ENCODE data around the gene BAHCC1.
"Not testable (repeated sequence)": the region's sequence is repeated elsewhere in the genome, so short reads cannot be mapped to it uniquely, and the experiment has no call there.

BAHCC1 gene

DNA sequence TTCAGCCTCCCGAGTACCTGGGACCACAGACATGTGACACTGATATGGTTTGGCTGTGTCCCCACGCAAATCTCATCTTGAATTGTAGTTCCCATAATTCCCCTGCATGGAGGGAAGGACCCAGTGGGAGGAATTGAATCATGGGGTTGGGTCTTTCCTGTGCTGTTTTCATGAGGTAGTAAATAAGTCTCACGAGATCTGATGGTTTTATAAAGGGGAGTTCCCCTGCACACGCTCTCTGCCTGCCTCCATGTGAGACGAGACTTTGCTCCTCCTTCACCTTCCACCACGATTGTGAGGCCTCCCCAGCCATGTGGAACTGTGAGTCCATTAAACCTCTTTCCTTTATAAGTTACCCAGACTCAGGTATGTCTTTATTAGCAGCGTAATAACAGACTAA is 33.3 kb upstream of the BAHCC1 start:
- Mint-ChIP-seq H3K4me1 (ENCODE audit: low read depth) (peaks cover 13% of the 10 kb centered on the region), H3K27me3 (ENCODE audit: low read depth) (peaks cover 40% of the 10 kb centered on the region)
- not testable (repeated sequence) for DNase-seq (ENCODE audit: low spot score); H3K36me3 Mint-ChIP-seq (ENCODE audit: low read depth); H3K27ac Mint-ChIP-seq; H3K9me3 Mint-ChIP-seq; H3K4me3 Mint-ChIP-seq

DNA sequence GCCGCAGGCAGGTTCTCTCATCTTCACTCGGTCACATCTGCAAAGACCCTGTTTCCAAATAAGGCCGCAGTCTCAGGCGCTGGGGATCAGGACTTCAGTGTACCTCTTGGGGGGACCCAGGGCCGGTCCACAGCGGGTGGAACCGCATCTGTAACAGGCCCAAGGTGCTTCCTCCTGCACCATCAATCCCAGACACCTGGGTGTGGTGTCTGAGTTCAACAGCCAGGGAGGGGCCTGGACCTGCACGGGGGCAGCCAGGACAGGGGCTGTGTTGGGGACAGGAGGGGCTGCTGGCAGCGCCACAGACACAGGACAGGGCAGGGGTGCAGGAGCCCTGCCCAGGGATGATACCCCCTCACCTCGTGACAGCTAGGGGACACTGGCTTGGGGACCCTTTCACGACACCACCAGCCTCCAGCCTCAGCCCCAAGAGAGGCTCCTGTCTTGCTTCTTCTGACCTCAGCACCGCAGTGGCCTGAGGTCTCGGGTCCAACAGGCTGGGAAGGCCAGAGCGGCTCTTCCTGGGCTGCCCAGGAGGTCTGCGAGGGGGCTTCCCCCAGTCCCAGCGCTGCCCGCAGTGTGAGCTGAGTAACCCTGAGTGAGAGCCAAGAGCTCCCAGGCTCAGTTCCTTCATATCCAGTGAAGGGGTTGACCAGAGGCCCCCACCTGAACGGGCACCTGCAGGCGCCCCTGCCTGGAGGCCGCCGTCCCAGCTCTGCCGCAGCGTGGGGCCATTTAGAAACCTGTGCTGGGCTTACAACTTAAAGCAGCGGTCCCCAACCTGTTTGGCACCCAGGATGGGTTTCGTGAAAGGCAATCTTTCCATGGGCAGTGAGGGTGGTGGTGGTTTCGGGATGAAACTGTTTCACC is 30.7 kb upstream of the BAHCC1 start:
- Mint-ChIP-seq H3K36me3 (ENCODE audit: low read depth) (no peaks in the 10 kb centered on the region), H3K9me3 (no peaks in the 10 kb centered on the region), H3K4me3 (no peak overlapping the region), H3K27ac (no peak overlapping the region), H3K4me1 (ENCODE audit: low read depth) (peaks cover 13% of the 10 kb centered on the region), H3K27me3 (ENCODE audit: low read depth) (peaks cover 36% of the 10 kb centered on the region)
- no peak for DNase-seq (ENCODE audit: low spot score)

DNA sequence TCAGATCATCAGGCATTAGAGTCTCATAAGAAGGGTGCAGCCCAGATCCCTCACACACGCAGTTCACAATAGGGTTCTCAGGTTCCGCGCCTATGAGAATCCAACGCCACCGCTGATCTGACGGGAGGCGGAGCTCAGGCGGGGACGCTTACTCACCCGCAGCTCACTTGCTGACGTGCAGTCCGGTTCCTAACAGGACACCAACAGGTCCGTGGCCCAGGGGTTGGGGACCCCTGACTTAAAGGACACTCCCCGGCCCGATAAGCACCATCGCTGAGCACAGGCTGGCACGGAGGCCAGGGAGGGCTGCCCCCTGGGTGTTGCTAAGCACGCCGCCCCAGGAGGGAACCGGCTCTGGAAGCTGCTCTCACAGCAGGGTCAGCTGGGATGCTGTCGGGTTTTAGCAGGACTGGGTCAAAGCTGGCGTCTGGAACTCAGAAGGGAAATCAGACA is 30.1 kb upstream of the BAHCC1 start:
- no peak overlapping the region for H3K27ac Mint-ChIP-seq
- H3K4me3 Mint-ChIP-seq, result peak overlapping the region; percentile 43
- H3K9me3 Mint-ChIP-seq, result no peaks in the 10 kb centered on the region
- H3K27me3 Mint-ChIP-seq (ENCODE audit: low read depth), result peaks cover 36% of the 10 kb centered on the region
- H3K36me3 Mint-ChIP-seq (ENCODE audit: low read depth), result no peaks in the 10 kb centered on the region
- no peak for DNase-seq (ENCODE audit: low spot score)
- H3K4me1 Mint-ChIP-seq (ENCODE audit: low read depth), result peaks cover 13% of the 10 kb centered on the region

DNA sequence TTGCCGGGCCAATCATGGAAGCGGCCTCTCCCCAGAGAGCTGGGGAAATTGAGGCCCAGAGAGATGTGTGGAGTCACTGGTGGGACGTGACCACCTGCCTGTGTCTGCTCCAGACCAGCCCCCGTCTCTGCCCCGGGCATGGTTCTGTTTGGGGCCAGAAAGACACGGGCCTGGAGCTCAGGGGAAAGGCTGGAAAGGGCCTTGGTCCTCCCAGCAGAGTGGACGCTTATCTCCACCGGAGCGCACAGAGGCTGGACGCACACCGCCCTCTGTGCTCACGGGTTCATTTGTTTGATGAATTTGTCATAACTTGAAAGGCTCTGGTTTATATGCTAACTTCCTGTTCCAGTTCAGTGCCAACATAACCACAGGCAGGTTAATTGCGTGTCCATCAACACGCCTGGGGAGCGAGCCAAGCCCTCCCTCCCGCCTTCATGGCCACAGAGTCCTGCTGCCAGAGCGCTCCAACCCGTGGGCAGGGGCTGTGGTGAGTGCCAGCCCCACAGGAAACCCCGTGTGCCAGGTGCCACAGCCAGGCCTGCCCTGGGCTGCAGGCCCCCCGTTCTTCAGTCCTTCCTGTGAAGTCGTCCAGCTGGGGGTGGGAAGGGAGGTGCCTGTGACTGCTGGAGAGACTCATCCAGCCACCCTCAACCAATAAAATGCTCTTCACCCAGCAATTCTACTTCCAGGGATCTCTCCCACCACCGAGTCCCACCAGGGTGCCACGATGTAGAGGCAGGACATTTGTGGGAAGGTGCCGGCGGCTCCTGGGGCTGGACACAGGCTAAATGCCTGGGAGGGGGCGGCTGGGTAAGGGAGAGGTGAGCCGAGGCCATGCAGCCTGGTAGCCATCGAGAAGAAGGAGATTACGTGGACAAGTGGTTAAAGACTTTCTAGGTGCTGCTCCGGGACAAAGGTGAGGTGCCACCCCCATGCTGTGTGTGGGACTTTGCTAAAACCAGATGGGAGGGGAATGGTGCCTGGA is 29.4 kb upstream of the BAHCC1 start:
- no peak for DNase-seq (ENCODE audit: low spot score)
- Mint-ChIP-seq H3K36me3 (ENCODE audit: low read depth) (no peaks in the 10 kb centered on the region), H3K27me3 (ENCODE audit: low read depth) (peaks cover 36% of the 10 kb centered on the region), H3K9me3 (no peaks in the 10 kb centered on the region), H3K4me3 (peak overlapping the region; percentile 43), H3K4me1 (ENCODE audit: low read depth) (peaks cover 13% of the 10 kb centered on the region), H3K27ac (no peak overlapping the region)

DNA sequence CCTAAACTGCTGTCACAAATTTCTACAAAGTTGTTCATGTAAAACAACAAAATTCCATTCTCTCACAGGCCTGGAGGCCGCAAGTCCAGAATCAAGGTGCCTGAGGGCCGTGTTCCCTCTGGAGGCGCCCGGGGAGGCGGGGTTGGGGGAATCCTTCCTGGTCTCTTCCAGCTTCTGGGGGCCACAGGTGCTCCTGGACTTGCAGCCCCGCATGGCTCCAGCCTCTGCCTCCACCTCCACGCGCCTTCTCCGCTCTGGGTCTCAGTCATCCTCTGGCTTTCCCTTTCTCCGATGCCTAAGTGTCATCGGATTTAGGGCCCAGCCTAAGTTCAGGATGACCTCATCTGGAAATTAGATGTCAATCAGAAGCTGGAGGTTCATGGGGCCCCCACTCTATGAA is 28.6 kb upstream of the BAHCC1 start:
- peaks cover 36% of the 10 kb centered on the region for H3K27me3 Mint-ChIP-seq (ENCODE audit: low read depth)
- no peaks in the 10 kb centered on the region for H3K9me3 Mint-ChIP-seq
- H3K36me3 Mint-ChIP-seq (ENCODE audit: low read depth), result no peaks in the 10 kb centered on the region
- no peak overlapping the region for H3K4me3 Mint-ChIP-seq
- H3K4me1 Mint-ChIP-seq (ENCODE audit: low read depth), result peaks cover 13% of the 10 kb centered on the region
- no peak for DNase-seq (ENCODE audit: low spot score)
- H3K27ac Mint-ChIP-seq, result no peak overlapping the region

DNA sequence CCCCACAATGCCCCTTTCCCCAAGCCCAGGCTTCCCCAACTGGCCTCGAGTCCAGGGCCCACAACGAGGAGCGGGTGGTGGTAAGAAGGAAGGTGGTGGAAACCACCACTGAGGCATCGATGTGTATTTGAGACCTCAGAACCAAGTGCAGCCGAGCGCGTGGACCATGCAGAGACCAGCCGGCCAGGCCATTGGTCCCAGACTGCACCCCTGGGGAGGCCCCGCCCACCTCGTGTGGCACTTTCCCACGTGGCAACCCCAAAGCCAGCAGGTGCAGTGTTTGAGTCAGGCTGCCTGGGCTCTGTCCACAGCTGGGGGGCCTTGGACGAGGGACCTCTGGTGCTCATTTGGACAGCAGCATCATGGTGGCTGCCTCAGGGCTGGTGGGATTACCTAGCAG is 28.1 kb upstream of the BAHCC1 start:
- no peak for DNase-seq (ENCODE audit: low spot score)
- peaks cover 10% of the 10 kb centered on the region for H3K4me1 Mint-ChIP-seq (ENCODE audit: low read depth)
- no peak overlapping the region for H3K27ac Mint-ChIP-seq
- H3K36me3 Mint-ChIP-seq (ENCODE audit: low read depth), result no peaks in the 10 kb centered on the region
- no peak overlapping the region for H3K4me3 Mint-ChIP-seq
- H3K27me3 Mint-ChIP-seq (ENCODE audit: low read depth), result peaks cover 32% of the 10 kb centered on the region
- H3K9me3 Mint-ChIP-seq, result no peaks in the 10 kb centered on the region

GRCh38 chr17:81368161-81369022 is 26.9 kb upstream of the BAHCC1 start:
- H3K9me3 Mint-ChIP-seq, result no peaks in the 10 kb centered on the region
- no peak for DNase-seq (ENCODE audit: low spot score)
- peaks cover 26% of the 10 kb centered on the region for H3K27me3 Mint-ChIP-seq (ENCODE audit: low read depth)
- H3K36me3 Mint-ChIP-seq (ENCODE audit: low read depth), result no peaks in the 10 kb centered on the region
- peaks cover 10% of the 10 kb centered on the region for H3K4me1 Mint-ChIP-seq (ENCODE audit: low read depth)
- H3K4me3 Mint-ChIP-seq, result no peak overlapping the region
- H3K27ac Mint-ChIP-seq, result no peak overlapping the region

GRCh38 chr17:81370294-81370693 is 25.0 kb upstream of the BAHCC1 start:
- peaks cover 14% of the 10 kb centered on the region for H3K27me3 Mint-ChIP-seq (ENCODE audit: low read depth)
- H3K9me3 Mint-ChIP-seq, result no peaks in the 10 kb centered on the region
- H3K36me3 Mint-ChIP-seq (ENCODE audit: low read depth), result no peaks in the 10 kb centered on the region
- no peak for DNase-seq (ENCODE audit: low spot score)
- H3K4me1 Mint-ChIP-seq (ENCODE audit: low read depth), result peaks cover 7% of the 10 kb centered on the region
- no peak overlapping the region for H3K4me3 Mint-ChIP-seq
- H3K27ac Mint-ChIP-seq, result no peak overlapping the region

- H3K4me3 Mint-ChIP-seq, result no peak overlapping the region
- no peaks in the 10 kb centered on the region for H3K9me3 Mint-ChIP-seq
- no peaks in the 10 kb centered on the region for H3K27me3 Mint-ChIP-seq (ENCODE audit: low read depth)
- H3K4me1 Mint-ChIP-seq (ENCODE audit: low read depth), result no peaks in the 10 kb centered on the region
- no peak for DNase-seq (ENCODE audit: low spot score)
- no peaks in the 10 kb centered on the region for H3K36me3 Mint-ChIP-seq (ENCODE audit: low read depth)
- no peak overlapping the region for H3K27ac Mint-ChIP-seq
Measured at GRCh38 chr17:81371910-81372760, 23.1 kb upstream of the BAHCC1 start.

- Mint-ChIP-seq H3K27me3 (ENCODE audit: low read depth) (no peaks in the 10 kb centered on the region), H3K4me1 (ENCODE audit: low read depth) (no peaks in the 10 kb centered on the region), H3K27ac (no peak overlapping the region), H3K36me3 (ENCODE audit: low read depth) (no peaks in the 10 kb centered on the region), H3K9me3 (no peaks in the 10 kb centered on the region), H3K4me3 (no peak overlapping the region)
- DNase-seq (ENCODE audit: low spot score), result no peak
Measured at GRCh38 chr17:81373536-81374160, 21.6 kb upstream of the BAHCC1 start.

DNA sequence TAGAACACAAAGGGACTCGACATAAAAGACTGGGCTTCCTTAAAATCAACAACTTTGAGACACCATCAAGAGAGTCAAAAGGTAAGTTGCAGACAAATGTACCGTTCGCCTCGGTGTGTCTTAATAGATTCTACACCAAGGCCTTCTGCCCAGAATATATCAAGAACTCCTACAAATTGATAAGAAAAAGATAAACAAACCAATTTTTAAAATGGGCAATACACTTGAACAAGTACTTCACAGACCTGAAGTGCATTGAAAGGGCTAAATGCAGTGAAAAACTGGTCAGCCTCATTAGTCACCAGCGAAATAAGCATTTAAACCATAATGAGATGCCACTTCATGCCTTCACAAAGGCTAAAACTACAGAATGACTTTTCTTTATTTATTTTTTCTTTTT is 20.4 kb upstream of the BAHCC1 start:
- Mint-ChIP-seq H3K27ac (no peak overlapping the region), H3K27me3 (ENCODE audit: low read depth) (no peaks in the 10 kb centered on the region), H3K4me3 (no peak overlapping the region), H3K9me3 (no peaks in the 10 kb centered on the region), H3K36me3 (ENCODE audit: low read depth) (no peaks in the 10 kb centered on the region), H3K4me1 (ENCODE audit: low read depth) (no peaks in the 10 kb centered on the region)
- no peak for DNase-seq (ENCODE audit: low spot score)

GRCh38 chr17:81376946-81377714 is 18.1 kb upstream of the BAHCC1 start:
- Mint-ChIP-seq H3K27ac (no peak overlapping the region), H3K4me3 (no peak overlapping the region), H3K27me3 (ENCODE audit: low read depth) (no peaks in the 10 kb centered on the region)

More at GRCh38 chr17:81376946-81377714, 18.1 kb upstream of the BAHCC1 start:
- DNase-seq (ENCODE audit: low spot score), result no peak
- Mint-ChIP-seq H3K36me3 (ENCODE audit: low read depth) (no peaks in the 10 kb centered on the region), H3K9me3 (no peaks in the 10 kb centered on the region), H3K4me1 (ENCODE audit: low read depth) (no peaks in the 10 kb centered on the region)

Measured in T-helper 2 cell treated with Interferon-gamma antibody and Interleukin-4, amounts not matched to agents 5 μg/mL and 100 μg/mL, for 36 hours (primary cell).